Measurements from ENCODE around the gene PRRX2.

DNA sequence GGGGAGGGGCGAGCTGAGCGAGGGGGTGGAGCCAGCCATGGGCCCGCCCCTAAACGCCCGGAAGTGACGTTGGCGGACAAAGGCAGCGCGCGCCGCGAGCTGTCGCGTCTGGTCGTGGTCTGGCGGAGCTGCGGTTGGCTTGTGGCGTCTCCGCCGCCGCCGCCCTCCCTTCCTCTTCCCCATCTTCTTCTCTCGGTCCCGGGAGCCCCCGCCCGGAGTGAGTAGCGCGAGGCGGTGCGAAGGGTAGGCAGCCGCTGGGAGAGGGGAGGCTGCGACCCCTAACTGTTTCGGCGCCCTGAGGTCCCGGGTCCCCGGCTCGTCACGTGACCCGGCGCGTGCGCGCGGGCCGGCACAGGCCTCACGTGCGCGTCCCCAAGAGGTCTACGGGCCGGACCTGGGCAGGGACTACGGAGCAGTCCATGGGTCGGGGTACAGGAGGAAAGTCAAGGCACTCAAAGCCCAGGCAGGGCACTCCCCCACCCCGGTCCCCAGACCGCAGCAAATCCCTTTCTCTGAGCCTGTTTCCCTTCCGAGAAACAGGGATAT is 39.3 kb upstream of the PRRX2 start, which contains the start of gene NTMT1:
- TF ChIP-seq CTCF (IDR thresholded peaks at IDR 0.05) (peak in 3 of 6 experiments; percentile 16 to 33 (median 16)), POLR2A (IDR thresholded peaks at IDR 0.05) (peak; percentile 82 to 98 (median 96)), EP300 (IDR thresholded peaks at IDR 0.05) (peak in 1 of 4 donors; percentile 78)

Measured in upper lobe of left lung (tissue), 4 donors.